HG02870 (cell line): ENCODE measurements around the gene SOWAHD.
"Not testable (repeated sequence)": the region's sequence is repeated elsewhere in the genome, so short reads cannot be mapped to it uniquely, and the experiment has no call there.

ENCODE experiments used
- ATAC-seq: cut with Tn5 transposase; IDR thresholded peaks from one replicate; pipeline ENCODE4 v1.9.1; 2021; ENCODE audit warnings: mild to moderate bottlenecking, moderate library complexity; ENCODE audit not compliant: unreplicated experiment

The SOWAHD gene

GRCh38 chrX:119757979-119758730, at the start of gene SOWAHD:
Gene SOWAHD, plus strand, starts transcription at chrX:119758588. Its CDS starts 80 bp downstream, at chrX:119758668.
- ATAC-seq: no peak

DNA sequence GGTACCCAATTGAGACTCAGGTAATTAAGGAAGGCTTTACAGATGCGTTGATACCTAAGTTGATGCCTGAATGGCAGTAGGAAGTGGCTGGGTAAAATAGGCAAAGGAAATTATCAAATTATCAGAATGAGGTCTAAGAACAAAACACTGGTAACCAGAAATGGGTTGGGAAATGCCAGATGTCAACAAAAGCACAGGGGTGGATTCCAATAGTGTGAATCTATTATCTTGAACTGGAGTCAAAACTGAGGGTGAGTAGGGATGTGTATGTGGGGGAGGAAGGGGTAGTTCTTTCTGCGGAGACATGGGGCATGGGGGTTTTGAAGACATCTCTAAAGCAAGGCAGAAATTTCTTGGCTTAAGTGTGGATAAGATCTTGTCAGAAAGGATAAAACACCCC, 49.5 kb upstream of the SOWAHD start:
- no peak for ATAC-seq

GRCh38 chrX:119709630-119710029, 48.8 kb upstream of the SOWAHD start:
- ATAC-seq: no peak

DNA sequence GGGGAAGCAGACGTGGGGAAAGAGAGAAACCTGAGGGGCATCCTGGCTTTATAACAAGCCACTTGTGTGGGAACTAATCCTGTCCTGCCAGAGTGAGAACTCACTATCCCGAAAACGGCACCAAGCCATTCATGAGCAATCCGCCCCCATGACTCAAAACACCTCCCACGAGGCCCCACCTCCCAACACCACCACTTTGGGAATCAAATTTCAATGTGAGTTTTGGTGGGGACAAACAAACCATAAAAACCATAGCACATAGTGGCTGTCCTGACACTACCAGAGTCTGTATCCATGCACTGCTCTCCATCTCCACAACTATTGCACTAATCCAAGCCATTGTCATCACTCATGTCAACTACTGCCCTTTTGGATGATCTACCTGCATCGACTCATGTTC, 36.9 kb upstream of the SOWAHD start:
- ATAC-seq: no peak

DNA sequence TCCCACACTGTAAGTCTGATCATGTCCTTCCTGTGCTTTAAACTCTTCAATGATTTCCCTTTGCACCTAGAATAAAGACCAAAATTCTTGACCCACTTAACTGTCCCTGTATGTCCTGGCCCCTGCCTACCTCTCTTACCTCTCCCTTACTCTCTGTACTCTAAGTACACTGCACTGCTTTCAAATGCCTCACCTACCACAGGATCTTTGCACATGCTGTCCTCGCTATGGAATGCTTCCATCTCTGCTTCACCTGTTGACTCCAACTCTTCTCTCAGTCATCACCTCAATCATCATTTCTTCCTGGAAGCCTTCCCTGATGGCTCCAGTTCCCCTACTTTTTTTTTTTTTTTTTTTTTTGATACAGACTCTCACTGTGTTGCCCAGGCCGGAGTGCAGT, 36.5 kb upstream of the SOWAHD start:
- no peak for ATAC-seq

DNA sequence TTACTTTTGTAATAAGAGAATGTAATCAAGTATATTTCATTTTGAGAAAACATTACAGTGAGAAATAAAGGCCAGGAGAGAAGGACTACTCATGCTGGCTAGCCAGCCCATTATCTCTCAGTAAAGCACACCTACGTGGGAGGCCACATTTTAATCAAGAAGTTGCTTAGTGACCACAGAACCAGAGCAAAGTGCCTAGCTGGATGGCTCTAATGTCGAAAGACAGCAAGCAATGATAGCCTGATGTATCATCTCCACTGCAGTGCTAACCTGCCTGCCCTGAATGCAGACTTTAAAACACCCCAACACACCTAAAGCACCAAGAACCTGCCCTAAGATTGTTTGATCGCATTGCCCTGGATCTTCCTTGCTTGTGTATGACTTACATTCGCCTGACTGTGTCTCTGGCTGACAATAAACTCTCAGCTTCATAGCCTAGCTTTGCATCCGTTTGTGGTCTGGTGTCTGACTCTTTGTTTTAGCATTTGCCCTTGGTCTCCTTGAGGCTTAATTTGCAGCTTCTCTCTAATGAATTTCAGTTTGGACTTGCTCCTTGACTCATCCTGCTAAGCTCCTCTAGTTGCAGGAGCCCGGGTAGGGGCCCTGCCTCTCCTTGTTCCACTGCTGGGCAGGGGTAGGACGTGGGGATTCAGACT, 31.4 kb upstream of the SOWAHD start:
- ATAC-seq: no peak

- ATAC-seq: no peak
Observed at GRCh38 chrX:119728487-119728886, 29.9 kb upstream of the SOWAHD start.

DNA sequence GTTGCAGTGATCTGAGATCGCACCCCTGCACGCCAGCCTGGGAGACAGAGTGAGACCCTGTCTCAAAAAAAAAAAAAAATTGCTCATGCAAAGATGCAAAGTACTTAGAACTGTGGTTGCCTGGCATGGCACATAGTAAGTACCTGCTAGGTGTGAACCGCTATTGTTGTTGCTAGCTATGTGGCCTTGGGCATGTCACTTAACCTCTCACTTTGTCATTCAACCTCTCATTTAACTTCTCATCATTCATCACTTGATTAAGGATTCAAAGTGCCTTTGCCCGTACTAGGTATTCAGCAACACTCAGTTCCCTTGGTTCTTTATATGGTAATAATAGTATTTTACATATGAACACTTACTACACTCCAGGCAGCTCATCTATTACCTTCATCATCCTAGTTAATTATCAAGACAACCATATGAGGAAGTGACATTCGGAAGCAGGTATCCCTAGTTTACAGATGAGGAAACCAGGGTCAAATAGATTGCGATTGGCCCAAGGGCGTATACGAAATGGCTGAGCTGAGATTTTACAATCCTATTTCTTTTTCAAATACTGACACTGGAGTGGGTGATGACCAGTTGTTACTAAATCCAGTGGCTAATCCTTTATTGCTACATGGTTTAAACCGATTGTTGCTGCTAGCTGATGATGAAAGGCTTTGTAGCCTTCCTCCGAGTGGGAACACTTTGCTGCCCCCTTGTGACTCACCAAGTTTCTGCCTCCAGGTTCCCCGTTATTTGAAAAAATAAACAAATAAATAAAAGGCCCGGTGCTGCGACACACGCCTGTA, 28.8 kb upstream of the SOWAHD start:
- no peak for ATAC-seq

DNA sequence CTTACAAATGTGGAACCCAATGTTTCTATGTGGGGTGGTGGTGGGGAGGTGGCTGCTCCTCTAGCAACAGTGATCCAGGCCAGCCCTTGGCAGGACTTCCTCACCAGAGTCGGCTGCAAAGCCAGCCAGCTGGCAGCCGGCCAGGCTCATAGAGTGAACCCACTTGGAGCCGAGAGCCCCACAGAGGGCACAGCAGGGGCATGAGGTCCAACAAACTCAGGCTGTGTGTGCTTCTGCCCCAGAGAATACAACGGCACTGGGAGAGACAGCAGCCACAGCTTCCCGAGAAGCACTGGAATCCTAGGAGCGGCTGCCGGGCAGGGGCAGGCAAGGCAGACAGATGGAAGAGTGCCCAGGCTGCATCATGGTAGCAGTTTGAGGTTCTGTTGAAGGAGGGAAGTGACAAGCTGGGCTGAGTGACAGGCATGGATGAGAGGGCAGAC, 23.5 kb upstream of the SOWAHD start:
- no peak for ATAC-seq

DNA sequence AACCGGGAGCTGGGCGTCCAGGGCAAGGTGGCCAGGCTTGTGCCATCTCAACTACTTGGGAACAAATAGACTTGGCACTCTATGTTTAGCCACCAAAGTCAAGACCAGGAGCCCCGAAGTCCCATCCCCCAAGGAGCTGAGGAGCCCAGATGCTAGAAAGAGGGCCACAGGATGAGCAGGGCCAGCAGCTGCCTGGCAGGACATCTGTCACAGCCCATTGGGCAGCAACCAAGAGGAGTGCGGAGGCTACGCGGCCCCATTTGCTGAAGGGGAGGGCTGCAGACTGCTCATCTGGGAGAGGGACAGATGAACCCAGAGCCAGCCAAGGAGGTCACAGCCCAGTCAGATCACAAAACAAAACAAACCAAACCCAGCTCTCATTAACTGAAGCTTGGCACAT, 22.9 kb upstream of the SOWAHD start:
- no peak for ATAC-seq

DNA sequence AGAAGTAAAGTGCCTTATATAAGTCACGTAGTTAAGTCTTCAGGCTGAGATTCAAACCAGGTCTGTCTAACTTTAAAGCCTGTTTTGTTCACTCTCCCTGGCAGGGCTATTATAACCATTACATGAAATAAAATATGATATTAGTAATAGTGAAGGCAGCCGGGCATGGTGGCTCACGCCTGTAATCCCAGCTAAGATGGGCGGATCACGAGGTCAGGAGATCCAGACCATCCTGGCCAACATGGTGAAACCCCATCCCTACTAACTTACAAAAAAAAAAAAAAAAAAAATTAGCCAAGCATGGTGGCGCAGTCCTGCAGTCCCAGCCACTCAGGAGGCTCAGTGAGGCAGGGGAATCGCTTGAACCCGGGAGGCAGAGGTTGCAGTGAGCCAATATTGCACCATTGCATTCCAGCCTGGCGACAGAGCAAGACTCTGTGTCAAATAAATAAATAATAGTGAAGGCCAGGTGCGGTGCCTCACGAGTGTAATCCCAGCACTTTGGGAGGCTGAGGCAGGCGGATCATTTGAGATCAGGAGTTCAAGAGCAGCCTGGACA, 22.1 kb upstream of the SOWAHD start:
- no peak for ATAC-seq

GRCh38 chrX:119738742-119739141, 19.6 kb upstream of the SOWAHD start:
- no peak for ATAC-seq

- ATAC-seq: no peak
Observed at GRCh38 chrX:119745283-119745848, 13.0 kb upstream of the SOWAHD start.

- ATAC-seq: not testable (repeated sequence)
Observed at GRCh38 chrX:119750131-119750530, 8.3 kb upstream of the SOWAHD start.

GRCh38 chrX:119750751-119751150, 7.6 kb upstream of the SOWAHD start:
- not testable (repeated sequence) for ATAC-seq

DNA sequence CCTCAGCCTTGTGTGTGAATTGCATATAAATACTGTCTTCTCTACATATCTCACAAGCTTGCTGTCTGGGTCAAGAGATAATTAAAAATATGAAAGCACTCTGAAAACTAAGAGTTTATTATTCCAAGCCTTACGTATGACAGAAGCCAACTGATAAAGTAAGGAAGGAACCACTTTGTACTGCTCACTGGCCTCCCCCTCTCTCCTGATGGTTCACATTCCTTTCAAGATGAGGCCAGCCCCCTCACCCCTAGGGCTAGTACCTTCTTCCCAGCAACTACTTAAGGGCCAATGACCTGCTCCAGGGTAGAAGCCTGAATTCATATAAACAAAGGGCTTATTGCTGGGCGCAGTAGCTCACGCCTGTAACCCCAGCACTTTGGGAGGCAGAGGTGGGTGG, 5.4 kb upstream of the SOWAHD start:
- no peak for ATAC-seq

DNA sequence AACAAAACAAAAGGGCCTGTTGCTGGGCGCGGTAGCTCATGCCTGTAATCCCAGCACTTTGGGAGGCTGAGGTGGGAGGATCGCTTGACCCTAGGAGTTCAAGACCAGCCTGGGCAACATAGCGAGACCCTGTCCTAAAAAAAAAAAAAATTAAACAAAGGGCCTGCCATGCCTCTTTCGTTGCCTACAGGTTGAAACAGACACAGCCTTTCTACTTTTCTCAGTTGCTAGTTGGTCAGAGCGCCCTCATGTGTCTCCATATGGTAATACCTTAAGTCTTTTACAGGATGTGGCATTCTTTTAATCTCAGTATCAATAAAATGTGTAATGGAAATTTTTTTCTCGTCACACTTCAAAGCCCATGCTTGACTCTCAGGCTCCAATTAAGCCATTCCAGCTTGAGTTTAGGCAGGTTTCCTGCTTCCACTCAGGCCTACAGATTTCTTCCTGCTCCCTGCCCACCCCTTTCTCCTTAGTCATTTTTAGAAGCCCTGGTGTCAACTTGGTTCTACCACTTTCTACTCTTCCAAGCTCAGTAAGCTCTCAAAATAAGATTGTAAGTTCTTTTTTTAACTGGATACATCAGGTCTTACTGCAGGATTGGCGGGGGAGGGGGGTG, 4.6 kb upstream of the SOWAHD start:
- no peak for ATAC-seq

DNA sequence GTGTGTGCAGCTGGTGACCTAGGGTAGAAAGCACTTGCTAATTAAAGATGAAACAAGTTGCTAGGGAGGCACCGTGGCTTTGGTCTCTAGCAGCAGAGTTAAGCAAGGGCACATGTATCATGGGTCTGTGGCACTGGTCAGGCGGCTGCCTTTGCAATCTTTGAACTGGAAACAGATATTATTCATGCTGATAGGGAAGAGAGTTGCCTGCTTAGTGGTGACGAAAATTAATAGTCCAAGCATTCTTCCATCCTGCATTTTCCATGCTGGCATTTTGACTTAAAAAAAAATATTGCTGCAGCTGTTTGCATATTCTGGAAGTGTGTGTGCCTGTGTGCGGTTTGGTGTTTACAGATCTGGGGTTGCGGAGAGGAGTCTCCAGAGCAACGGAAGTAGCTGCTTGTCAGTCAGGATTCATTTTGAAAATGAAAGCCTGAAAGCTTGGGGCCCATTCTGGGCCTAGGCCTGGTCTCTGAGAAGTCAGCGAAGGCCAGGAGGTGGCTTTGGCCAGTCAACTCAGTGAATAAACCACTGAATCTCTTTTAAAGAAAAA, 2.3 kb upstream of the SOWAHD start:
- peak; percentile 78 for ATAC-seq

DNA sequence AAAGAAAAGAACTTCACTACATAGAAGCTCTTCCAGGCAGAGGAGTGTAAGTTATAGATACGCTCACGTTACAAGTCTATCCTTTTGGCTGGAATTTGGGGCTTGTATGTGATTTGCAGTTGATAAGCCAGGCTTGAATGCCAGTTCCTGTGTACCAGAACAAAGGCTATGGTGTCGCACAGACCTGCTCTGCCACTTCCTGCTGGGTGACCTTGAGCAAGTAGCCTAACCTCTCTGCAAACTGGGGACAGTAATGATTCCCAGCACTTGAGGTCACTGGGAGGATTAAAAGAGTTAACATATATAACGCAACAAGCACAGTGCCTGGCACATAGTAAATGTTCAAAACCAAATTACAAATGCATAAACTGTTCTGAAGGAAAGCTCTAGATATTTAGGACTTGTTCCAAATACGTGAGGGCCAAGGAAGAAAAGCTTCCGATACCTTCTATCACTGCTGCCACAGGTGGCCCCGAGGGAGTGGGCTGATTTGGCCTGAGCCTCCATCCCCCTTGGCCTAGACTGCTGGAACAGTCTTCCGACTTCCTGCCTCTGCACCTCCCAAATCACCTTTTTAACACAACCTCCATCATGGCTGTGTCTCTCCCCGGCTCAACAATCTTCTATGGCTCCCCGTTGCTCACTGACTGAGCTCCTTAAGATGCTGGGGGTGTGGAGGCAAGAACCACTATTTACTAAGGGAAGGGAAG, 1.3 kb upstream of the SOWAHD start:
- no peak for ATAC-seq

DNA sequence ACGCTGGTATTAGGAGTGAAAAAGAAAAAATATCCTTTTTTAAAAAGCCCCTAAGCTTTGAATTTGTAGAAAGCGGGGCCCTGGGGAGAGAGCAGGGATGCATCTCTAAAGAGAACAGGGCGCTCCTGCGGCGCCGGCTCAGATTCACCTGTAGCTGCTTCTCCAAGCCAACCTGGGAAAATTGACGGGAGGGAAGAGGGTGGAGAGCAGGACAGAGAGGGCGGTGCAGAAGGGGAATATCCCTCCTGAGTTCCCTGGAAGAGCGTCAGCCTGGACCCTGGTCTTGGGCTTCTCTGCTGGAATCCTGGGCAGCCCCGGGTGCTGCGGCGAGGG, 776 bp upstream of the SOWAHD start:
- no peak for ATAC-seq
